Measurements from ENCODE around the gene OTUD7B. TPM values are rescaled to one million over a fixed set of nuclear protein-coding genes. Genes with fewer than 3 reads are reported as not detected.

Gene OTUD7B
- total and polyA plus RNA-seq, 10 of the 15 experiments (the other 5 are each of a cell fraction or from before 2014, with no cell fraction given) = 1.7 to 24.9 (median 6.6) TPM

- no peaks in the 10 kb centered on the region for H3K27me3 ChIP-seq (replicated peaks in 1 of 2; ENCODE audit: control insufficient read depth in 2 of 2, insufficient read depth in 2 of 2, low read length in 1 of 2)
- ChIA-PET CTCF (interaction anchor here (0.9 kb wide), 1 partner anchor 14 kb away, joined by 4 read pairs; no protein-coding TSS in a partner anchor), POLR2A (no interaction called here), RAD21 (ENCODE audit: unreplicated experiment) (no interaction called here), SMC1A (ENCODE audit: uncharacterized antibody, unreplicated experiment) (no interaction called here)
- 92% methylated on average over 1 of the region's 1 CpG for WGBS (ENCODE audit: insufficient coverage, insufficient replicate concordance, low lambda C conversion rate, missing lambda C conversion rate)
- no TSS peak for BruUV-seq (replicated peaks)
- ATAC-seq = no peak
- H2AFZ ChIP-seq (ENCODE audit: control insufficient read depth, low read depth, low read length) = no peak overlapping the region
- no peaks in the 10 kb centered on the region for H3K4me1 ChIP-seq (ENCODE audit: control insufficient read depth, insufficient read depth, low read length)
- H4K20me1 ChIP-seq (ENCODE audit: control insufficient read depth, insufficient read depth) = no peaks in the 10 kb centered on the region
- no peak overlapping the region for H3K9ac ChIP-seq (ENCODE audit: control insufficient read depth, insufficient read depth, low read length)
- DNase-seq (ENCODE audit: low read depth, low spot score) = no peak
- no peak for FAIRE-seq
- no peaks in the 10 kb centered on the region for H3K36me3 ChIP-seq (ENCODE audit: control insufficient read depth in 2 of 2, insufficient read depth in 2 of 2, low read length in 1 of 2)
- in situ Hi-C loops (cut with MboI) (no loop called here), intact Hi-C loops (cut with micrococcal nuclease; ENCODE audit: unreplicated experiment) (no loop called here)
- H3K79me2 ChIP-seq (ENCODE audit: control insufficient read depth, insufficient read depth, low read length) = no peaks in the 10 kb centered on the region
- no peaks in the 10 kb centered on the region for H3K9me3 ChIP-seq (replicated peaks; ENCODE audit: control insufficient read depth, insufficient read depth, low read length)
- no peak overlapping the region for H3K4me3 ChIP-seq
- no peak overlapping the region for H3K4me2 ChIP-seq (ENCODE audit: control insufficient read depth, insufficient read depth)
- no peak overlapping the region for H3K27ac ChIP-seq (ENCODE audit: control insufficient read depth, insufficient read depth)
- no peak for TF ChIP-seq HSF1 (IDR thresholded peaks at IDR 0.05; ENCODE audit: low read depth, low read length)
- TF ChIP-seq BCL3 (IDR thresholded peaks at IDR 0.05; ENCODE audit: borderline replicate concordance, insufficient read depth, low read depth, low read length, poor library complexity, severe bottlenecking) = no peak
- TF ChIP-seq SMAD5 (IDR thresholded peaks at IDR 0.05; ENCODE audit: low read depth) = no peak
- no peak for TF ChIP-seq CREM (IDR thresholded peaks at IDR 0.05; ENCODE audit: low read depth)
- TF ChIP-seq SMC3 (IDR thresholded peaks at IDR 0.05; ENCODE audit: borderline replicate concordance, low read length) = no peak
- TF ChIP-seq, protein P1, sequence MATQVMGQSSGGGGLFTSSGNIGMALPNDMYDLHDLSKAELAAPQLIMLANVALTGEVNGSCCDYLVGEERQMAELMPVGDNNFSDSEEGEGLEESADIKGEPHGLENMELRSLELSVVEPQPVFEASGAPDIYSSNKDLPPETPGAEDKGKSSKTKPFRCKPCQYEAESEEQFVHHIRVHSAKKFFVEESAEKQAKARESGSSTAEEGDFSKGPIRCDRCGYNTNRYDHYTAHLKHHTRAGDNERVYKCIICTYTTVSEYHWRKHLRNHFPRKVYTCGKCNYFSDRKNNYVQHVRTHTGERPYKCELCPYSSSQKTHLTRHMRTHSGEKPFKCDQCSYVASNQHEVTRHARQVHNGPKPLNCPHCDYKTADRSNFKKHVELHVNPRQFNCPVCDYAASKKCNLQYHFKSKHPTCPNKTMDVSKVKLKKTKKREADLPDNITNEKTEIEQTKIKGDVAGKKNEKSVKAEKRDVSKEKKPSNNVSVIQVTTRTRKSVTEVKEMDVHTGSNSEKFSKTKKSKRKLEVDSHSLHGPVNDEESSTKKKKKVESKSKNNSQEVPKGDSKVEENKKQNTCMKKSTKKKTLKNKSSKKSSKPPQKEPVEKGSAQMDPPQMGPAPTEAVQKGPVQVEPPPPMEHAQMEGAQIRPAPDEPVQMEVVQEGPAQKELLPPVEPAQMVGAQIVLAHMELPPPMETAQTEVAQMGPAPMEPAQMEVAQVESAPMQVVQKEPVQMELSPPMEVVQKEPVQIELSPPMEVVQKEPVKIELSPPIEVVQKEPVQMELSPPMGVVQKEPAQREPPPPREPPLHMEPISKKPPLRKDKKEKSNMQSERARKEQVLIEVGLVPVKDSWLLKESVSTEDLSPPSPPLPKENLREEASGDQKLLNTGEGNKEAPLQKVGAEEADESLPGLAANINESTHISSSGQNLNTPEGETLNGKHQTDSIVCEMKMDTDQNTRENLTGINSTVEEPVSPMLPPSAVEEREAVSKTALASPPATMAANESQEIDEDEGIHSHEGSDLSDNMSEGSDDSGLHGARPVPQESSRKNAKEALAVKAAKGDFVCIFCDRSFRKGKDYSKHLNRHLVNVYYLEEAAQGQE (IDR thresholded peaks at IDR 0.05; ENCODE audit: low read depth, low read length) = no peak
- no peak for TF ChIP-seq HDGF (IDR thresholded peaks at IDR 0.05)
- TF ChIP-seq, protein P2, sequence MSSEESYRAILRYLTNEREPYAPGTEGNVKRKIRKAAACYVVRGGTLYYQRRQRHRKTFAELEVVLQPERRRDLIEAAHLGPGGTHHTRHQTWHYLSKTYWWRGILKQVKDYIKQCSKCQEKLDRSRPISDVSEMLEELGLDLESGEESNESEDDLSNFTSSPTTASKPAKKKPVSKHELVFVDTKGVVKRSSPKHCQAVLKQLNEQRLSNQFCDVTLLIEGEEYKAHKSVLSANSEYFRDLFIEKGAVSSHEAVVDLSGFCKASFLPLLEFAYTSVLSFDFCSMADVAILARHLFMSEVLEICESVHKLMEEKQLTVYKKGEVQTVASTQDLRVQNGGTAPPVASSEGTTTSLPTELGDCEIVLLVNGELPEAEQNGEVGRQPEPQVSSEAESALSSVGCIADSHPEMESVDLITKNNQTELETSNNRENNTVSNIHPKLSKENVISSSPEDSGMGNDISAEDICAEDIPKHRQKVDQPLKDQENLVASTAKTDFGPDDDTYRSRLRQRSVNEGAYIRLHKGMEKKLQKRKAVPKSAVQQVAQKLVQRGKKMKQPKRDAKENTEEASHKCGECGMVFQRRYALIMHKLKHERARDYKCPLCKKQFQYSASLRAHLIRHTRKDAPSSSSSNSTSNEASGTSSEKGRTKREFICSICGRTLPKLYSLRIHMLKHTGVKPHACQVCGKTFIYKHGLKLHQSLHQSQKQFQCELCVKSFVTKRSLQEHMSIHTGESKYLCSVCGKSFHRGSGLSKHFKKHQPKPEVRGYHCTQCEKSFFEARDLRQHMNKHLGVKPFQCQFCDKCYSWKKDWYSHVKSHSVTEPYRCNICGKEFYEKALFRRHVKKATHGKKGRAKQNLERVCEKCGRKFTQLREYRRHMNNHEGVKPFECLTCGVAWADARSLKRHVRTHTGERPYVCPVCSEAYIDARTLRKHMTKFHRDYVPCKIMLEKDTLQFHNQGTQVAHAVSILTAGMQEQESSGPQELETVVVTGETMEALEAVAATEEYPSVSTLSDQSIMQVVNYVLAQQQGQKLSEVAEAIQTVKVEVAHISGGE (CRISPR knock-in tag; IDR thresholded peaks at IDR 0.05) = no peak
- TF ChIP-seq RELA (IDR thresholded peaks at IDR 0.05; ENCODE audit: borderline replicate concordance, partially characterized antibody) = no peak
- no peak for TF ChIP-seq DPF2 (IDR thresholded peaks at IDR 0.05)
- TF ChIP-seq RELB (IDR thresholded peaks at IDR 0.05; ENCODE audit: low read depth) = no peak
- no peak for TF ChIP-seq SUZ12 (IDR thresholded peaks at IDR 0.05; ENCODE audit: unreplicated experiment)
- no peak for TF ChIP-seq CHD4 (IDR thresholded peaks at IDR 0.05)
- no peak for TF ChIP-seq NBN (IDR thresholded peaks at IDR 0.05)
Observed at GRCh38 chr1:150028322-150028721, 17.8 kb upstream of the OTUD7B start.
